Superior temporal gyrus (tissue), 1 donor: ENCODE measurements around the gene KIRREL3.
"Not testable (repeated sequence)": the region's sequence is repeated elsewhere in the genome, so short reads cannot be mapped to it uniquely, and the experiment has no call there.

Source experiments
- DNase-seq: peaks from one replicate; pipeline ENCODE4 v3.0.0-alpha.2; 2016; ENCODE audit errors: extremely low spot score

Gene KIRREL3

DNA sequence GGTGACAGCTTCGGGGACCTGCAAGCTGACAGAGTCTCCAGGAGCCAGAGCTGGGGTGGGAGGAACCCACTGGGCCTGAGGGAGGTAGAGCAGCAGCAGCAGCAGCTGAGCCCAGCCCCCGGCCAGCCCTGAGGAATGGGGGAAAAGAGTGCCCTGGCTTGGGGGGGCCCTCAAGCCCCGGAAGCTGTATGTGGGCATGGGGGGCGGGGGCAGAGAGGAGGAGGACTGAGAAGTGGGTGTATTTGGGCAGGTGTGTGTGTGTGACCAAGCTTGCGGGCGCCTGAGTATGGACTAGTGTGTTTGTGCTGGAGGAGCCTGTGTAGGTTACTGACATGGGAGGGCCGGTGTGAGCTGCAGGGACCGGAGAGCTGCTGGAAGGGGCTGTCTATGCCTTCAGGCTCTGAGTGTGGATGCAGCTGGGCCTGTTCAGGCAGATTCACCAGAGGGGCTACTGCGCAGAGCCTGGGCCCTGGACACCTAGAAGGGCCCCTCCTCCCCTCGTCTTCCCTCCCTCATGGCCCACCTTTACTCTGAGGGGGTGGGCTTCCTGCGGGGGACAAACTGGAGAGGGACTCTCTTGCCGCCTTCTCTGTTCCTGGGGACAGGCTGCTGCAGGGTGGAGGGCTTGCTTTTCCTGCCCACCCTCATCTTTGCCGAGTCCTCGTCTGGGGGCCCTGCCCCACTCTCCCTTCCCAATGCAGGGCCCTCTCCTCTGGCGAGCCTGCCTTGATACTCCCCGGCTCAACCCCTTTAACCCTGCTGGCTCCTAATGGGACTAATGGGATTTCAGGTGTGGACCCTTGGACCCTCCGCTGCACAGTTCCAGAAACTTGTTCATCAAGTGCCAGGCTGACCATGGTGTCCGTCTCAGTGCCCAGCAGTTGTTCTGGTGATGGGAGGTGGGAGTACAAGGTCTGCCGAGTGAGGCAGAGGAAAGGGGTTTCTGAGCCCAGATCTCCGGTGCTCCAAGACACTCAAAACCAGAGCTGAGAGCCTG is 616.9 kb downstream of the KIRREL3 start:
- DNase-seq, result no peak

DNA sequence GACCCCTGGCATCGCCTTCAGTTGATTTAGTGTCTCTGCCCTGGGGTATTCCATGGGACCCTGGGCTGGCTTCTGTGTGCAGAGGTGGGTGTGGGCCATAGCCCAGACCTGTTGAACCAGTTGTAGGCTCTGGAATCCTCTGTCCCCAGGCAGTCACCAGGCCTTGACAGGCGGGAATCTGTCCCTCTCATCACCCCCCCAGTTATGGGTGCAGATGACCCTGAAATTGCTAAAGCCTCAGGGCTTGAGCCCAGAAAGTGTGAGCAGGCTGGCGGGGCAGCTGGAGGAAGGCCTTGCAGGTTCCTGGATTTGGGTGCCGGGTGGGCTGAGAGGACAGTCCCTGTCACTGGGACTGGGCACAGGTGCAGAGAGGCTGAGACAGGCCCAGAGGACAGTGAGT is 617.9 kb downstream of the KIRREL3 start:
- not testable (repeated sequence) for DNase-seq

DNA sequence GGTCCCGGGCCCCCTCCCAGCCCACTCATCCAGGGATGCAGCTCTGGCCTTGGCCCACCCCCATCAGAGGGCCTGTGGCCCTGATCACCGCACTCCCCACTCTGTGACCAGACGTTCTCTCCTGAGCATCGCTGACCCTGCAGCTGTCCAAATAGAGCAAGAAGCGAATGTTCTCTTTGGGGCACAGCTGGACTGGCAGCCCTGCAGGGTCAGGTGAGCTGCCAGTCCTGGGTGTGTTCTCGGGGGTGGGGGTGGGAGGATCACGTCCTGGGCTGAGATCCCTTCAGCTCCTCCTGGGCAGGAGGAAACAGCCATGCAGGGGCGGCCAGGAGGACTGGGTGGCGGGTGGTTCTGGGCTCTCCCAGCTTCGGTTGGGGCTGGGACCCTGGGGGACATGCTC is 618.6 kb downstream of the KIRREL3 start:
- DNase-seq, result not testable (repeated sequence)

DNA sequence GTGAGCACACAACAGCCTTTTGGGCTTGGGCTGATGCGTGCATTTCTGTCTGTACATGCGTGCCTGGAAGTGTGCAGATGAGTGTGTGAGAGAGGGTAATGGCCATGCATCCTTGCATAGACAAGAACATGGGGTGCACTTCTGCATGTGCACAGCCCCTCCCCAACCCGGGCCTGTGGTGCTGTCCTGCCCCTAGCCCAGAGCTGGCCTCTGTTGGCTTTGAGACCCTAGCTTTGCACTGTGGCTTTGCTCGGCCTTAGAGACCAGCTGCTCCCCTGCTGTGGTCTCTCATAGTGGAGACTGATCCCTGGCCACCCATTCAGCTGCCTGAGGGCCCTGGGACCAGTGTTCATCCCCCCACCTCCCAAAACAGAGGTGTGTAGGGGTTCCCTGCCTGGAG is 619.7 kb downstream of the KIRREL3 start:
- DNase-seq, result no peak

DNA sequence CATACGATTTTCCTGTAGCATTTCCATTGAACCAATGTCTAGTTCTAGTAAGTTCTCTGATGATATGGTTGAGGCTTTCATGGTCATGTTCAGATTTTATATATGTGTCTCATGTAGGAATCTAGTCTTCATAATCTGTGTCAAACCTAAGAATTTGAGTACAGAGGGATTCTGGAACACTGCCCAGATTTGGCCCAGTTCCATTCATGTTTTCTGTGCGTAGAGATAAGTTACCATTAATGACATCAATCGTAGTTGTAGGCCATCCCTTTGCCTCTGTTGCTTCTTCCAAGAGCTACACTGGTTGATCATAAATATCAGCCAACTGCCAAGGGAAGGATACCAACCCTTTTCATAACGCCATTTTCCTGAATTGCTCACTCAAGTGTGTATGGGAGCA is 621.8 kb downstream of the KIRREL3 start:
- no peak for DNase-seq

DNA sequence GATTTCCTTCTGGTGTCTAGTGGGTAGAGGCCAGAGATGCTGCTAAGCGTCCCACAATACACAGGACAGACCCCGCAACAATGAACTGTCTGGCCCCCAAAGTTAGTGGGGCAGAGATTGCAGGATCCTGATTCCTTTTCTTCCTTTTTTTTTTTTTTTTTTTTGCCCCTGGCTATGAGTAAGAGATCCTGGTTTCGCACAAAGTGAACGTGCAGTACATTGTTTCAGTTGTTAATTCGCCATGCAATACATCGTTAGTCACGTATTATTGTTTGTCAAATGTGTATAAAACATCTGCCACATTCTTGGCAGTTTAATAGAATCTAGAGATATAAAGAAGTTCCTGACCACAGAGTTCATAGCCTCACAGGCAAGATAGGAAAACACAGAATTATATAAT is 624.8 kb downstream of the KIRREL3 start:
- DNase-seq, result no peak

DNA sequence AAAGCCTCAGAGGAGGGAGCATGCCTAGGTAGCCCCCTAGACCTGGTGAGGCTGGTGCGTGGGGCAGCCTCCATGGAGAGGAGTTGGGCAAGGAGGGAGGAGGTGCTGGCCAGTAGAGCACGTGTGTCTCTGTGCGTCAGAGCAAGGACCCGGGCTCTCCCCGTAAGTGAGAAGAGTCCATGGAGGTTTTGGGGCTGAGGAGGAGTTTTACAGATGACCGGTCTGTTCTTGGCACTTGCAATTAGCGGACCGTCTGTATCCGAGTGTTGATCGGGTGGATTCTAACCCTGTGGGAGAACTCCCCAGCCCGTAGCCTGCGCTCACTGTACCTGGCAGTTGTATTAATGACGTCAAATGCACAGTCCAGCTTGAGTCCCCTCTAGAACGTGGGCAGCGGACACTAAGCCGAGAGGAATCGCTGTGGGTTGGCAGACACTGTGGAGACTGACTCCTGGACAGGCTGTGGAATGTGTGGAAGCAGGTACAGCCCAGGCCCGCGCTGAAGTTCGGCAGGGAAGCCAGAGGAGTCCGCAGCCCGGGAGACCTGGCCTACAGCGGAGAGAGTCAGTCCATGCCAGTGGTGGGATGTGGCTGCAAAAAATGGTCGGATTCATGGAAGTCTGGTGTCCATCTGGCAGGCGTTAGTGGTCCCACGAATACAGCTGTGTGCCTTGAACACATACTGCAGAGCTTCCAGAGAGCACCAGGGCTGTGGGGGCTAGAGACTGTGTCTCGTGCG is 625.8 kb downstream of the KIRREL3 start:
- not testable (repeated sequence) for DNase-seq

DNA sequence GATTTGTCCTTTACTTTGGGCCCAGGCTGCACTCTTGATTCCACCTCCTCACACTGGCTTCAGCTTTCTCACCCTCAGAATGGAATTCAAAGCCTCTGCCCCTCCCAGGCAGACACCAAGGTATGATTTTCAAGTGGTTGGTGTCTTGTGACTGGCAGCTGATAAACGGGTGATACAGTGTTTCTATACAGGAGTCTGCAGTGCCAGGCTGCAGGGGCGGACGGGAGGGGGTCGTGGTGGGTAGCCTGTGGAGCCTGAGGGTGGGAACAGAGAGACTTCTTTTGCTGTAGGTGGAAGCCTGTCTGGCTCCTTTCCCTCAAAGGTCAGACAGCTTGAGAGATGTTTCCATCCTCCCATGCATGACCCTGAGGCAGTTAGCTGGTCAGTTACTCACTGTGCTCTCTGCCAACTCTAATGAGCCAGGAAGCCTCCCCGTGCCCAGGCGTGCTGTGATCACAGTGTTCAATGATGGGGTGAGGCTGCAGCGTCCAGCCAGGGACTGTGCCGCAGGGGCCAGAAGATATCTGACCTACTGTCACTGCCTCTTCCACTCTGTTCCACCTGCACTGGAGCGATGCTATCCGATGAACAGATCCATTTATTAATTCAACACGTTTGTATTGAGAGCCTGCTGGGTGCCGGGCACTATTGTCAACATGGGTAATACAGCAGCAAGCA is 627.0 kb downstream of the KIRREL3 start:
- not testable (repeated sequence) for DNase-seq
